OCI-M1 (cell line): ENCODE results near the gene HYAL1.

ENCODE experiments used
- DNase-seq: peaks from one replicate; lab custom pipeline; 2025; lab: John Stamatoyannopoulos, UW

Gene HYAL1

GRCh38 chr3:50334339-50335075 is 31.1 kb upstream of the HYAL1 start:
- DNase-seq = no peak

GRCh38 chr3:50333744-50334328 is 30.5 kb upstream of the HYAL1 start:
- no peak for DNase-seq

GRCh38 chr3:50331364-50331907 is 28.1 kb upstream of the HYAL1 start:
- DNase-seq = no peak

- DNase-seq = no peak
Measured at GRCh38 chr3:50330330-50330729, 27.0 kb upstream of the HYAL1 start.

- peak; percentile 96 for DNase-seq
Measured at GRCh38 chr3:50327943-50328691, 24.7 kb upstream of the HYAL1 start, which contains the start of gene TUSC2. TSS of gene TUSC2 (minus strand) at chr3:50328223. CDS start at chr3:50328099, 124 bp downstream.

- no peak for DNase-seq
Measured at GRCh38 chr3:50327129-50327528, 23.8 kb upstream of the HYAL1 start.

GRCh38 chr3:50326182-50326541 is 22.8 kb upstream of the HYAL1 start:
- DNase-seq = no peak

- DNase-seq = no peak
Measured at GRCh38 chr3:50325497-50326181, 22.3 kb upstream of the HYAL1 start.

- DNase-seq = no peak
Measured at GRCh38 chr3:50325113-50325480, 21.7 kb upstream of the HYAL1 start.

- DNase-seq = peak; percentile 72
Measured at GRCh38 chr3:50324351-50325112, 21.2 kb upstream of the HYAL1 start.

GRCh38 chr3:50323614-50324199 is 20.3 kb upstream of the HYAL1 start:
- DNase-seq = no peak

- no peak for DNase-seq
Measured at GRCh38 chr3:50323092-50323600, 19.8 kb upstream of the HYAL1 start.

GRCh38 chr3:50322386-50323091 is 19.2 kb upstream of the HYAL1 start, which contains the start of gene HYAL2:
TSS of gene HYAL2 (minus strand) at chr3:50322745. CDS start at chr3:50320489, 2,256 bp downstream.
- DNase-seq = no peak

- no peak for DNase-seq
Measured at GRCh38 chr3:50322115-50322385, 18.7 kb upstream of the HYAL1 start.

- DNase-seq = peak; percentile 87
Measured at GRCh38 chr3:50321336-50322114, 18.2 kb upstream of the HYAL1 start.

GRCh38 chr3:50320853-50321335 is 17.5 kb upstream of the HYAL1 start:
- peak; percentile 79 for DNase-seq

GRCh38 chr3:50319894-50320625 is 16.7 kb upstream of the HYAL1 start:
- DNase-seq = no peak

GRCh38 chr3:50319181-50319893 is 16.0 kb upstream of the HYAL1 start:
- no peak for DNase-seq
